GM12865 (cell line): ENCODE data around the gene PHLDB2.

Experiments
- DNase-seq: peaks from one replicate; pipeline ENCODE4 v3.0.0; 2010; ENCODE audit warnings: low read depth
- H3K4me3 ChIP-seq: 2 replicates; pipeline ENCODE4 v1.5.1; 2011; ENCODE audit warnings: mild to moderate bottlenecking, low read depth, low read length, control low read depth
- CTCF ChIP-seq: IDR thresholded peaks from 2 replicates; pipeline ENCODE4 v1.5.1; 2011; ENCODE audit warnings: low read length, control low read depth, low read depth, inconsistent platforms; ENCODE audit not compliant: insufficient read depth; ENCODE audit errors: missing control alignments

Gene PHLDB2

GRCh38 chr3:111856501-111856900, 2.6 kb upstream of the PHLDB2 start:
- no peak overlapping the region for H3K4me3 ChIP-seq
- no peak for DNase-seq
- TF ChIP-seq CTCF: no peak

GRCh38 chr3:111857474-111857873, 1.6 kb upstream of the PHLDB2 start:
- no peak for TF ChIP-seq CTCF
- no peak overlapping the region for H3K4me3 ChIP-seq
- DNase-seq: no peak

DNA sequence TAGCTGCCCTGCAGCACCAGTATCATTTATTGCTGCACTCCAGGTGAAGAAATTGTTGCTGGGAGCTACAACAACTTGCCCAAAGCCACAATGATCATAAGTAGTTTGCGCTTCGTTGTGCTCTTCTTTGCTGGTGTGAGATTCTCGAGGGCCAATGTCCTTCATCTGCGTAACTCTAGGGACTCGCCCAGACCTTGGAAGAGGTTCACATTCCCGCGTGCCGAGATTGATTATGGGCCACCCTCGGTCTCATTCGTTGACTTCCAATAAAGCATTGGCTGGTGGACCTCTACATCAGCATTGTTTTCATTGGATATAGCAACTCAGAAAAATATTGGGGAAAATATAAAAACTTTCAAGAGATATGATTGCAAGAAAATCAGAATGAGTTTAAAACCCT, 423 bp upstream of the PHLDB2 start:
- H3K4me3 ChIP-seq: no peak overlapping the region
- TF ChIP-seq CTCF: no peak
- no peak for DNase-seq

GRCh38 chr3:111859974-111860859, 1.2 kb downstream of the PHLDB2 start:
- TF ChIP-seq CTCF: peak; percentile 14
- peak overlapping the region; percentile 69 for H3K4me3 ChIP-seq
- DNase-seq: peak; percentile 82

- no peak for TF ChIP-seq CTCF
- H3K4me3 ChIP-seq: no peak overlapping the region
- DNase-seq: no peak
Measured at GRCh38 chr3:111861391-111861790, 2.3 kb downstream of the PHLDB2 start.

DNA sequence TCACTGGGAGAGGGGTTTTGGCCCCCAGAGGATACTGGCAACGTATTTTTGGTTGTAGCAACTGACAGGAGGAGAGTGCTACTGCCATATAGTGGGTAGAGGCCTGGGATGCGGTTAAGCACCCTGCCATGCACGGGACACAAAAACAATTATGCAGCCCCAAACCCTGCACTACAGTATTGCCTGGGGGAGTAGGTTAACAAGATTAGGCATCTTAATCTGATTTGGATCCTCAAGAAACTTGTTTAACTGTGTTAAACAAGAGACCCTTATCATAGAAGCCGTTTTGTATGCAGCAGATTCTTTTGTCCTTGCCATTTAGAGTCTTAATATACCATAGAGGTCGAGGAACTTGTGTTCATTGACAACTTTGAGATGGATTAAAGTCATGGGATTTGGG, 3.4 kb downstream of the PHLDB2 start:
- H3K4me3 ChIP-seq: no peak overlapping the region
- DNase-seq: no peak

More for the DNA sequence above, 3.4 kb downstream of the PHLDB2 start:
- TF ChIP-seq CTCF: no peak
